Osteocyte (in vitro differentiated cells): ENCODE results near the gene GTF2F2. TPM values are rescaled to one million over a fixed set of nuclear protein-coding genes. Genes with fewer than 3 reads are reported as not detected.

Experiments used
- DNase-seq: peaks from one replicate; pipeline ENCODE4 v3.0.0; 2021; ENCODE audit warnings: mixed read lengths; ENCODE audit not compliant: unreplicated experiment; ENCODE audit errors: extremely low spot score
- H3K27ac Mint-ChIP-seq: one replicate; pipeline ENCODE4 v1.8.0; 2021; ENCODE audit warnings: mild to moderate bottlenecking, mixed read lengths; ENCODE audit not compliant: unreplicated experiment
- H3K27me3 Mint-ChIP-seq: one replicate; pipeline ENCODE4 v1.8.0; 2021; ENCODE audit warnings: mixed read lengths; ENCODE audit not compliant: unreplicated experiment
- H3K36me3 Mint-ChIP-seq: one replicate; pipeline ENCODE4 v1.8.0; 2021; ENCODE audit warnings: mixed read lengths; ENCODE audit not compliant: unreplicated experiment
- H3K4me1 Mint-ChIP-seq: one replicate; pipeline ENCODE4 v1.8.0; 2021; ENCODE audit warnings: mixed read lengths; ENCODE audit not compliant: unreplicated experiment
- H3K4me3 Mint-ChIP-seq: one replicate; pipeline ENCODE4 v1.8.0; 2021; ENCODE audit warnings: mild to moderate bottlenecking, moderate library complexity, mixed read lengths; ENCODE audit not compliant: unreplicated experiment
- H3K9me3 Mint-ChIP-seq: one replicate; pipeline ENCODE4 v1.8.0; 2021; ENCODE audit warnings: mixed read lengths; ENCODE audit not compliant: unreplicated experiment
- total RNA-seq: library from RNA; stranded (reverse); gene quantifications from 2 replicates; pipeline ENCODE4 v1.2.1, GENCODE V29; 2021
- TF ChIP-seq, protein P1 (sequence below): fragments of 200-600 bp; sonication (generic); IDR thresholded peaks from 2 replicates; pipeline ENCODE4 v1.5.0; 2021; ENCODE audit warnings: antibody characterized with exemption, mild to moderate bottlenecking, moderate library complexity

GTF2F2 gene
- total RNA-seq, 1 donor from 2014 or later: 15.6 TPM

DNA sequence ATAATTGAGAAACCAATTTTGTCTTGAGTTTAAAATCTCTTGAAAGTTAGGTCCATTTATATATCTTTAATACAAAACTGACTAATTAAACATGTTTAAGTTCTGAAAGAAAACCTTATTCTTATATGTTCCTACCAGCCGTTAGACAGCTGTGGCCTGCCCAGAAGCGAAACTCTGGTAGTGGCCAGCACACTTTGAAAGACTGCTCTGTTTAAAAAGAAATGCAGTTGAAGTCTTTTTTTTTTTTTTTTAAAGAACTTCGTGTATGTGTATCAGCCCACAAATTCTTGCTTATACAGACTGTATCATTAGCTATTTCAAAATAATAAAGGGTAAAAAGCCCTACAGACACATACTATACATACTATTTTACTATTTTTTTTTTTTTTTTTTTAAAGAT lies 46.5 kb downstream of the GTF2F2 start:
- H3K27ac Mint-ChIP-seq: no peak overlapping the region
- DNase-seq: no peak
- no peaks in the 10 kb centered on the region for H3K27me3 Mint-ChIP-seq
- H3K4me1 Mint-ChIP-seq: peaks cover 13% of the 10 kb centered on the region
- H3K36me3 Mint-ChIP-seq: peaks cover 10% of the 10 kb centered on the region
- H3K9me3 Mint-ChIP-seq: no peaks in the 10 kb centered on the region
- H3K4me3 Mint-ChIP-seq: no peak overlapping the region
- TF ChIP-seq, protein P1, sequence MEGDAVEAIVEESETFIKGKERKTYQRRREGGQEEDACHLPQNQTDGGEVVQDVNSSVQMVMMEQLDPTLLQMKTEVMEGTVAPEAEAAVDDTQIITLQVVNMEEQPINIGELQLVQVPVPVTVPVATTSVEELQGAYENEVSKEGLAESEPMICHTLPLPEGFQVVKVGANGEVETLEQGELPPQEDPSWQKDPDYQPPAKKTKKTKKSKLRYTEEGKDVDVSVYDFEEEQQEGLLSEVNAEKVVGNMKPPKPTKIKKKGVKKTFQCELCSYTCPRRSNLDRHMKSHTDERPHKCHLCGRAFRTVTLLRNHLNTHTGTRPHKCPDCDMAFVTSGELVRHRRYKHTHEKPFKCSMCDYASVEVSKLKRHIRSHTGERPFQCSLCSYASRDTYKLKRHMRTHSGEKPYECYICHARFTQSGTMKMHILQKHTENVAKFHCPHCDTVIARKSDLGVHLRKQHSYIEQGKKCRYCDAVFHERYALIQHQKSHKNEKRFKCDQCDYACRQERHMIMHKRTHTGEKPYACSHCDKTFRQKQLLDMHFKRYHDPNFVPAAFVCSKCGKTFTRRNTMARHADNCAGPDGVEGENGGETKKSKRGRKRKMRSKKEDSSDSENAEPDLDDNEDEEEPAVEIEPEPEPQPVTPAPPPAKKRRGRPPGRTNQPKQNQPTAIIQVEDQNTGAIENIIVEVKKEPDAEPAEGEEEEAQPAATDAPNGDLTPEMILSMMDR: no peak

DNA sequence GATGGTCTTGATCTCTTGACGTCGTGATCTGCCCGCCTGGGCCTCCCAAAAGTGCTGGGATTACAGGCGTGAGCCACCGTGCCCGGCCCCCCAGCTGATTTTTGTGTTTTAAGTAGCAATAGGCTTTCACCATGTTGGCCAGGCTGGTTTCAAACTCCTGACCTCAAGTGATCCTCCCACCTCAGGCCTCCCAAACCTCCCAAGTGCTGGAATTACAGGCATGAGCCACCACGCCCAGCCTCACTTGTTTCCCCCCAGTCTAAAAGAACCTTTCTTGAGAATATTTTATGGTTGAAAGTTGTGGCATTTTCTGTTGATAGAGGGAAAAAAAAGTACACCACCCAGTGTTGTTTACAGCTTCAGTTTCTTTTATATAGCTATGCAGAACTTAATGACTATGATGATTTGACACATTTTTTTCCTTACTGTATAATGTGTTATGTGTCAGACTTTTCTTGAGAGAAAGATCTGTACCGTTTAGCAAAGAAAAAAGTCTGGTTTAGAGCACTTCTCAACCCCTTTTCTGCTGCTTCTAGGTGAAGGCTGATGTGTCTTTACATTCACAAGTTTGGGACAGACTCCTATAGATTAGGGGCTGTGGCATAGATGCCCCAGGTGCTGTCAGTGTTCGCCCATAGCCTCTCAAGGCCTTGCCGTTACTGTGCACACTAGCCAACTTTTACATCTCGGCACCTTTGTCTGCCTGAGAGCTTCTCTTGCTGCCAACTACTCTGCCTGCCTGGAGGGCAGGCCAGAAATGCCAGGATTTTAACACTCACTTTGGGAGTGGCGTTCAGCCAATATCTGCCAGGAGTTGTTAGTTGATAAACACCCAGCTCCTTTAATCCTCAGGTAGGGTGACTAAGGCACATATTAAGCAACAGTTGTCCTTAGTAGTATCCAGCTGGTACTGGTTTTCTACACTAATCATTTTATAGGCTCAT lies 47.6 kb downstream of the GTF2F2 start:
- peaks cover 15% of the 10 kb centered on the region for H3K36me3 Mint-ChIP-seq
- DNase-seq: no peak
- H3K27me3 Mint-ChIP-seq: no peaks in the 10 kb centered on the region
- no peaks in the 10 kb centered on the region for H3K9me3 Mint-ChIP-seq
- no peak overlapping the region for H3K27ac Mint-ChIP-seq
- peaks cover 6% of the 10 kb centered on the region for H3K4me1 Mint-ChIP-seq
- H3K4me3 Mint-ChIP-seq: no peak overlapping the region
- TF ChIP-seq, protein P1: no peak

DNA sequence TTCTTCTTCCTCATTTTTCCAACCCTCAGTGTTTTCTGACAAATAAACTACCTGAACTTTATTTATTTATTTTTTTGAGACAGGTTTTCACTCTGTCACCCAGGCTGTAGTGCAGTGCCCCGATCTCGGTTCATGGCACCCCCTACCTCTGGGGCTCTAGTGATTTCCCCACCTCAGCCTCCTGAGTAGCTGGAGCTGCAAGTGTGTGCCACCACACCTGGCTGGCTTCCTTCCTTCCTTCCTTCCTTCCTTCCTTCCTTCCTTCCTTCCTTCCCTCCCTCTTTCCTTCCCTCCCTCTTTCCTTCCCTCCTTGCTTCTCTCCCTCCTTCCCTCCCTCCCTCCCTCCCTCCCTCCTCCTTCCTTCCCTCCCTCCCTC lies 48.2 kb downstream of the GTF2F2 start:
- no peak for DNase-seq
- Mint-ChIP-seq H3K27ac (no peak overlapping the region), H3K4me3 (no peak overlapping the region), H3K4me1 (peaks cover 4% of the 10 kb centered on the region), H3K9me3 (no peaks in the 10 kb centered on the region), H3K36me3 (peaks cover 15% of the 10 kb centered on the region), H3K27me3 (no peaks in the 10 kb centered on the region)
- TF ChIP-seq, protein P1: no peak

DNA sequence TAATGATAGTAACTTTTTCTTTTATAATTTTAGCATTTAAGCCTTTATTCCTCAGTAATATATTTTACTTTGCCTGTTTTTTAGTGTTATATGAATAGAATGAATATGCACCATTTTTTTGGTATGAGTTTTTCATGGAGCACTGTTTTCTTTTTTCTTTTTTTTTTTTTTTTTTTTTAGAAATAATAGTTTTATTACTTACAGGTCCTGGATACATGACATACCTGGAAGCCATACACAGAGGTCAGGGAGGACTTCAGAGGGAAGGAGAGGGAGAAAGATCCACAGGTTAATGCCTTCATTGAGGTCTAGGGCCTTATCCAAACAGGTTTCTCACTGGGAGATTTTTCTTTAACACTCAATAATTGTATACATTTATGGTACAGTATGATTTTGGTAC lies 54.2 kb downstream of the GTF2F2 start:
- no peak for DNase-seq
- no peak overlapping the region for H3K27ac Mint-ChIP-seq
- H3K9me3 Mint-ChIP-seq: no peaks in the 10 kb centered on the region
- TF ChIP-seq, protein P1: no peak
- no peaks in the 10 kb centered on the region for H3K27me3 Mint-ChIP-seq
- H3K4me3 Mint-ChIP-seq: no peak overlapping the region
- H3K4me1 Mint-ChIP-seq: peaks cover 19% of the 10 kb centered on the region
- H3K36me3 Mint-ChIP-seq: peaks cover 11% of the 10 kb centered on the region

DNA sequence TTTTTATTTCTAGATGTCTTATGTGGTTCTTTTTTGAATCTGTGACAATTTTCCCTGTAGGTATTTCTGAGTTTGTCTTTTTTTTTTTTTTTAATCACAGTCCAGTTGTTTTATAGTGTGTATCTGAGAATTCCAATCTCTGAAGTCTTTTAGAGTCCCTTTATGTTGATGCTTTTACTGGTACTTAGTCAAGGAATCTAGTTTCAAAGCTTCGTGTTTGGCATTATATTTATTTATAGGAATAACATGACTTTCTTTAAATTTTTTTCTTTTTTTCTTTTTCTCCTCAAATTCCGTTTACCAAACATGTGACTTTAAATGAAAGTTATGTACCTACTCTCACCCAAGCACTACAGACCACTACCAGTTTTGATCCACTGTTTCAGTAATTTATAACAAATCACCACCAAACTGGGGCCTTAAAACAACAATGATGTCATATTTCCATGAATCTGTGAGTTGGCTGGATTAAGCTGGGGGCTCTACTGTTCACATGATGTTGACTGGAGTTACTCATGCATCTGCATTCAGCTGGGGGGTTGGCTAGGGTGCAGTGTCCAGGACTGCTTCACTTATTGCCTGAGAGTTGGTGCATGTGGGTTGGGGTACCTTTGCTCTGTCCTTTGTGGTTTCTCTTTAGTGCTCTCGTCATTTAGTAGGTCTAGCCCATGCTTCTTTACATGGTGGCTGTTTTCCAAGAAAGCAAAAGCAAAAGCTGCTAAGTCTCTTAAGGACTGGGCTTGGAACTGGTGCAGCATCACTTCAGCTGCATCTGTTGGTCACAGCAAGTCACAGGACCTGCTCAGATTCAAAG lies 58.2 kb downstream of the GTF2F2 start:
- Mint-ChIP-seq H3K9me3 (no peaks in the 10 kb centered on the region), H3K36me3 (peaks cover 3% of the 10 kb centered on the region), H3K27ac (peak overlapping the region; percentile 85), H3K4me3 (no peak overlapping the region), H3K4me1 (peaks cover 25% of the 10 kb centered on the region), H3K27me3 (no peaks in the 10 kb centered on the region)
- TF ChIP-seq, protein P1: no peak
- DNase-seq: no peak
